ENCODE measurements around the gene KLK1. TPM values are rescaled to one million over a fixed set of nuclear protein-coding genes. Genes with fewer than 3 reads are reported as not detected.

KLK1 gene
- total RNA-seq, 1 experiment from 2014 or later: not detected

- DNase-seq (ENCODE audit: low read depth): no peak
Observed at GRCh38 chr19:50836543-50837195, 13.1 kb upstream of the KLK1 start.

GRCh38 chr19:50835785-50836542, 12.4 kb upstream of the KLK1 start:
- peak; percentile 70 for DNase-seq (ENCODE audit: low read depth)

GRCh38 chr19:50835103-50835784, 11.7 kb upstream of the KLK1 start:
- peak; percentile 9 for DNase-seq (ENCODE audit: low read depth)

- no peak for DNase-seq (ENCODE audit: low read depth)
Observed at GRCh38 chr19:50833802-50834167, 10.2 kb upstream of the KLK1 start.

DNA sequence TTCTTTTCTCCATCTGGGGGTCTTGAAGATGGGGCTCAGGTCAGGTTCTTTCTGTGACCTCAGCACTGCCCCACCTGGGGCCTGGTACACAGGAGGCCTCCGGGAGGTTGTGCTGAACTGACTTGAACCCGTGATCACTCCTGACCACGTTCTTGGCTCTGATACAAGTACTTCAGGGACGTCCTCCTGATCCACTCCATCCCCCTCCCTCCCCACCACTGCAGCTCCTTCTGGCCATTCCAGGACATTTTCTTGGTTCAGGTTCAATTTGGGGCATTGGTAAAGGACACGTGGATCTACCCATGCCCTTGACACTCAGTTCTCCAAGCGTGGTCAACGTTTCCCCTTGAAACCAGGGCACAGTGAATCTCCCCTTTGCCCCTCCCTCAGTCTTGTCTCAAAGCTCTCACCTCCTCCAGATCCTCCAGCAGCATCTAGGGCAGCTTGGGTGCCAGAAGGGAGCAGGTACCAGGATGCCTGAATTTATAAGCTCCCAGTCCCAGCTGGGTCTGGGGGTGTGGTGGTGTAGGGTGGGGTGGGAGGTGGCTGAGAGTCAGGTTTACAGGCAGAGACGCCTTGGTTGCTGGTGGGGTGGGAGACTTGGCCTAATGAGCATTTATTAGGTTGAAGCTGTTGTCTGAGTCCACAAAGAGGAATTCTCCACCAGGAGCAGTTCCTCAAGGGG, 9.7 kb upstream of the KLK1 start, which contains the start of gene KLK15:
TSS of gene KLK15 (minus strand) at position 458 of the 685 bp plus-strand sequence. CDS start 2,082 bp downstream, outside the sequence.
- DNase-seq (ENCODE audit: low read depth): no peak

DNA sequence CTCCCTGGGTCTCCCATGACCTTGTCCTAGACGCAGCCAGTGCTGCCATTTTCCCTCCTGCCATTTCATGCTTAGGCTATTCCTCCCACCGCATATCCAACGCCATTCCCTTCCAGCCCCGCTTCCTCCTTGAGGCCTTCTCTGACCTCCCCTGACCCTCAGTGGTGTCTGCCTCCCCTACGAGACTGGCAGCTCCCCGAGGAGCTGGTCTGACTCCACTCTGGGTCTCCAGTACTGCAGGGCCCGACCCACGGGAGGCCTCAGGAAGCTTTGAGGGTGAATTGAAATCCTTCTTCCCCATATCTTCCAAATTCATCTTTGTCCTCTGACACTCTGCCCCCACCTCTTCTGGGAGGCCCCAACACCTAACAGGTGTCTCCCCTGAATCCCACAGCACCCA, 9.1 kb upstream of the KLK1 start:
- no peak for DNase-seq (ENCODE audit: low read depth)

- no peak for DNase-seq (ENCODE audit: low read depth)
Observed at GRCh38 chr19:50831026-50831396, 7.4 kb upstream of the KLK1 start.

DNA sequence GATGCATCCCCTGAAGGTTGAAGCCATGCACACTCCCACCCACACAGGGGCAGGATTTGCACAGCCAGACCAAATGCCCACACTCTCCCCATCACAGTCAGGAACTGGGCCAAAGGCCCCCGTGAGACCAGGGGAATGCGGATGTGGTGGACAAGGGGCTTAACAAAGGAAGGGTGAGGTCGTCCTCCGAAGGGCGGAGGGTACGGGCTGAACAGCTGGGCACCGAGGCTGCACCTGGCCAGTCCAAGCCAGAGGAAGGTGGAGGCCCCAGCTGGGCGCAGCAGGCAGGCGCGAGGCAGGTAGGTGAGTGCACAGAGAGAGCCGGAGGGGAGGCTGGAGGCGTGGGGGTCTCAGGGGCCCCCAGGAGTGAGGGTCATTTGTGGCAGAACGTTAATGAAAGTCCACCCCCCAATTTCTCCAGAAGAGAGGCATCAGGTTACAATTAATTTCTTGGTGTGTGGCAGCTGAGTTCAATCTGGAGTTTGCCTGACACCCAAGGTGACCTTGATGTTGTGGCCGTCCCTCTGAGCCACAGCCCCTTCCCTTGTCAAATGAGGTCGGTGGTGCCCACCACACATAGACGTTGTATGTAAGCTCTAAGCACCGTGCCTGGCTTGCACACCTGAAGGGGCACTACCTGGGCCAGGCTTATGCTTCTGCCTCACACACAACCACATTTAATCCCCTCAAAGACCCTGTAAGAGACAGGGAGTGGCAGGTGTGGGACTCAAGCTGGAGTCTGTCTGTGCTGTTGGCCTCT, 6.9 kb upstream of the KLK1 start:
- no peak for DNase-seq (ENCODE audit: low read depth)

- DNase-seq (ENCODE audit: low read depth): no peak
Observed at GRCh38 chr19:50829801-50830200, 6.2 kb upstream of the KLK1 start.

GRCh38 chr19:50827476-50827875, 3.9 kb upstream of the KLK1 start:
- DNase-seq (ENCODE audit: low read depth): no peak

GRCh38 chr19:50826492-50827240, 3.1 kb upstream of the KLK1 start:
- DNase-seq (ENCODE audit: low read depth): no peak

DNA sequence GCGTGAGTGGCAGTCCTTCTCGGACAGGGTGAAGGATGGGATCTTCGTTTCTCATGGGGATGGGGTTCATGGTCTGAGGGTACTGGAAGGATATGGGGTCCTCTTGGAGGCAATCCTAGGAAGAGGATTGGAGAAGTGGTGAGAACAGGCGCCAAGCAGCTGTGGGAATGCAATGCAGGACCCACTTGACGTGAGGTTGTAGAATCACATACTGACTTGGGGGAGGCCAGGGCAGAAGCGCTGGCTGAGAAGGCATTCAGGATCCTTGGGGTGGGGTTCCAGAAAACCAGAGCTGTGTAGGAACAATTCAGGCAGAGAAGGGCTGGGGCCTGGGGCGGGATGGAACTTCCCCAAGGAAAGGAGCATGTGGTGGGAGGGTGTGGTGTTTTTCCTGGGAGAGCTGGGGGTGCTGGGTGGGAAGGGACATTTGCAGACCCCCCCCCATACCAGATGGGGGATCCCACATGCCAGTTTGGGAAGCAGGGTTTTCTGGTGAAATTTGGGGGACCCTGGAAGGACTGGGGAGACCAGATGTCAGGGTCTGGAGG, 852 bp downstream of the KLK1 start:
- no peak for DNase-seq (ENCODE audit: low read depth)

DNA sequence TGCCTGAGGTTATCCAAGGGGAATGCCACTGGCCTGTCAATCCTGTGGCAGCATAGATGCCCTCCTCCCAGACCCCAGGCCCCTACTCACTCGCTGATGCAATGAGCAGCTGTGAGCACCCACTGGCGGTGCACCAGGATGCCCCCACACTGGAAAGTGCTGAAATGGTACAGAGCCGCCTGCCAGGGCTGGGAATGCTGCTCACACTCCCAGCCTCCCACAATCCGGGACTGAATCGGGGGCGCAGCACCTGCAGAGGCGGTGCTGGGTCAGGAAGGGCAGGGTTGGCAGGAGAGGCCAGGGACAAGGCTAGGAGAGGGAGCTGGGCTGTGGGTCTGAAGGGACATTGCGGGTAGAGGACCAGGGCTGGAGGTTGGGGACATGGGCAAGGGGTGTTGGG, 2.0 kb downstream of the KLK1 start:
- no peak for DNase-seq (ENCODE audit: low read depth)

DNA sequence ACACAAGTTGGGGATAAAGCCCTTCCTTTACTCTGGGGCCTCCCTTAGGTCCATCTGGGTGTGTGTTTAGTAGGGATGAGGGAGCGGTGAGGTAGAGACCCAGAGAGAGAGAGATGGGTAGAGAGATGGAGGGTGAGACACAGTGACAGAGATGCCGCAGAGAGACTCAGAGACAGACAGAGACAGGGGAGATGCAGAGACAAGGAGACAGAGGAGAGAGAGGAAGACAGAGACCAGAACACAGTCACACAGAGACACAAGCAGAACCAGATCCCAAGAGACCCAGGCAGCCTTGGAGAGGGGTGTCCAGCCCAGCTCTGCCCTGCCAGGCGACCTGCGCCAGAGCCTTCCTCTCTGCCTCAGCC, 2.4 kb downstream of the KLK1 start:
- DNase-seq (ENCODE audit: low read depth): no peak

GRCh38 chr19:50820549-50821247, 2.9 kb downstream of the KLK1 start:
- DNase-seq (ENCODE audit: low read depth): no peak

GRCh38 chr19:50820086-50820485, 3.5 kb downstream of the KLK1 start:
- DNase-seq (ENCODE audit: low read depth): no peak

DNA sequence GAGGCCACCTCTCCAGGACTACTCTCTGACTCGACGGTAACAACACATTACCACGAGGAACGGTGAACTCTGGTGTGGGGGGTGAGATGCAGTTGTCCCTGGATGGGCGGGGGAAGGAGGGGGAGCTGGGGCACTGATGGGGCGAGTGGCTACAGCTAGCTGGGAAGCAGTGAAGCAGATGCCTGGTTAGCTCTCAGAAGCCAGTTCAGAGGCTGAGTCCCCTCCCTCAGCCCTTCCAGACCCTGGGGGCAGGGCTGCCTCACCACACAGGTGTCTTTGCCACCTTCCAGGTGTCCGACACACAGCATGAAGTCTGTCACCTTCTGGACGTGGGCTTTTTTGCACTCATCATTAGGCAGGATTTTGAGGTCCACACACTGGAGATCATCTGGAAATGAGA, 4.0 kb downstream of the KLK1 start:
- no peak for DNase-seq (ENCODE audit: low read depth)

DNA sequence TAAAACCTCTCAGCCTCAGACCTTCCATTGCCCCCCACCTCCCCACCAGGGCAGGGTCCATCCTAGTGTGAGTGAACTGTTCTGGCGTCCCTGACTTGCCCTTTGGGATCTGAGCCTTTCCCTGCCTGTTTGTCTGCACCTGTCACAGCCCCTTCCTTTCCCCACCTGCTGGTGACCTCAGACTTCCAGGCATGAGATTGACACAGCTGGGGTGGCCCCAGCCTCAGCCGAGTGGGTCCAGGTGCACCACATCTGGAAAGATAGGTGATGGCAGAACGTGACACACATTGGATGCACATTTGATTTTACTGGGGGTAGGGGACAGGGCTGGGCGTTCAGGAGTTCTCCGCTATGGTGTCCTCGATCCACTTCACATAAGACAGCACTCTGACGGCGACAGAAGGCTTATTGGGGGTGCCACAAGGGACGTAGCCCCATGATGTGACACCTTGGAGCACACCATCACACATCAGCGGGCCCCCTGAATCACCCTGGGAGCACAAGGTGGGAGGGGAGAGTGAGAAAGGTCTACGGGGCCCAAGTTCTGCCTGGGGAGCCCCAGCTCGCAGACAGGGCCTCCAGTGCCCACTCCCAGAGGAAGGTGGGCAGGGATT, 4.6 kb downstream of the KLK1 start:
- DNase-seq (ENCODE audit: low read depth): no peak

All from M059J (cell line).